HG03108 (cell line): ENCODE data around the gene DGKI.
"Not testable (repeated sequence)": the region's sequence is repeated elsewhere in the genome, so short reads cannot be mapped to it uniquely, and the experiment has no call there.

Source experiments
- ATAC-seq: cut with Tn5 transposase; IDR thresholded peaks from one replicate; pipeline ENCODE4 v1.9.1; 2021; ENCODE audit warnings: moderate library complexity; ENCODE audit not compliant: unreplicated experiment

DGKI gene

DNA sequence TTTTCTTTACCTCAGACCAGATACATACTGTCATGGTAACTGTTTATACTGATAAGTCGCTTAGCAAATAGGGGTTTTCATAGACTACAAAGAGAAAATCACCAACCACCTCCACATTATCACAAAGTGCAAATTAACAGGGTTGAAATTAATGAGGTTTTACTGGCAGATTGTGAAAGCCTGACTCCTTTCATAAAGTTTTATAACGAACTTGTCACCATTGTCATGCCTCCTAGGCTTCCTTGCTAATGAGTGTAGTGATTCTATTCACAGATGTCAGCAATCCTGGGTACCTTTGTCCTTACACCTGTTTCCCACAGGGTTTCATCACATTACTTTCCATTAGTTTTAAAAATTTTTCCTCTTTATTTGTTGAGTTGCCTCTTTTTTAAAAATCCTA, 361.0 kb downstream of the DGKI start:
- no peak for ATAC-seq

DNA sequence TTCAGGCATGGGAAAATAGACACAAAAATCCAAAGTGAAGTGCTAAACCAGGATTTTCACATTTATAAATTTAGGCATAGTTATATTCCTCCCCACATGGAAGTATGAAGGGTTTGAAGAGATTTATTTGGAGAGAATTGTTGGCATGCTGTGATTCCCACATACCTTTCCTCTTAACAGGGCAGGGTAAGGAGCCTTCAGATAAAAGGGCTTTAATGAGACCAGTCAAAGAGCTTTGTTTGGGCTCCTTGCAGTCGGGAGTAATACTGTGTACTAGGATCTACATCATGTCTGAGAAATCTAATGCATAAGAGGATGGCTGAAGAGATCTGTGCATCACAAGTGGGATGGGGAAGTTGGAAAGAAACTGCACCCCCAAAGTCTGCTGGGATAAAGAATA, 362.4 kb downstream of the DGKI start:
- ATAC-seq = no peak

DNA sequence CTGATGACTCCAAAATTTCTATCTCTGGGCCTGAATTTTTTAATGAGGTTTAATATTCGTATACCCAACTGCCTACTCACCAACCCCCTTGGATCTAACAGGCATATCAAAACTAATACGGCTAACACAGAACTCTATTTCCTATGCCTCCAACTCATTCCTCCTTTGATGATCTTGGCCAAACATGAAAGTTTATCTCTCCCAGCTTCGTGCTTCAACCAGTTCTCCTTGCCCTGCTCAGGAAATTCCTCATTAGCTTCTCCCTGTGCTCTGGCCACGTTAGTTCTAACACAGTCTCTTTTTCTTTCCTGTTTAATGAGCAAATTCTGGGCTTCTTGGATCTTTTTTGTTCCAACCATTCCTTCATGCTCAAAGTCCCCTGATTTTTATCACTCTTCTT, 364.3 kb downstream of the DGKI start:
- ATAC-seq = no peak

DNA sequence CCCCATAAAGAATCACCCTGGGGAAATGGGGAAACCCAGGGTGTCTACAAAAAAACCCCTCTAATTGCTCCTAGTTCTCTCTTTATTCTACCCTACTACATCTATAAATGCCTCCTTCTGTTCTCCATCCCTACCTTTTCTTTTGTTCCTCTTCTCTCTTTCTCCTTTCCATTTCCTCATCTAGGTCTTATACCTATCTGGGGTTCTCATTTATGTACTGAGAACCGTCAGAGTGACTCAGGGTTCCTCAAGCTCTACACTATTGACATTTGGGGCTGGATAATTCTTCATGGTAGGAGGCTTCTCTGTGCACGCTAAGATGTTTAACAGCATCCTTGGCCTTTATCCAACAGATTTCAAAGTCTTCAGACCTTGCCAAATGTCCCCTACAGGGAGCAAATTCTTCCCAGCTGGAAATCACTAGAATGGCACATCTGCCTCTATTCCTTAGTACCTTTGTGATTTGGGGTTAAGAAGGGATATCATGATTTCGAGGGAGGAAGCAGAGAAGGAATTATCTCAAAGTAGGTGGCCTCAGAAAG, 365.9 kb downstream of the DGKI start:
- ATAC-seq = no peak

DNA sequence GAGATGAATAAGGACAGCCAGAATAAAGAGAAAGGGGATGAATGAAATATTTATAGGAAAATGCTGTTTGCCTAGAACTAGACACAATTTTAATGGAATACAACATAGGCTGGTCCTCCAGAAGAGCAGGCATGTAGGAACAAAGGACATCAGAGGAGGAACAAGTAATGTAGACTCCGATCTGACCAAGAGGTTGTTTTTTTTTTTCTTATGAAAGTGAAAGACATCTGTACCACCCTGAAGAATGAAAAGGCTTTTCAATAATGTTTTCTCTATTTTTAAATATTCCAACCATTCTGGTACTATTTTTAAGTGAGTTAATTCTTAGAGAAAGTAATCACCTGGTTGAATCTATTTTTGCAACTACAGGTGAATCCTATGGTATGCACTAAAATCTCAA, 366.4 kb downstream of the DGKI start:
- ATAC-seq = no peak

DNA sequence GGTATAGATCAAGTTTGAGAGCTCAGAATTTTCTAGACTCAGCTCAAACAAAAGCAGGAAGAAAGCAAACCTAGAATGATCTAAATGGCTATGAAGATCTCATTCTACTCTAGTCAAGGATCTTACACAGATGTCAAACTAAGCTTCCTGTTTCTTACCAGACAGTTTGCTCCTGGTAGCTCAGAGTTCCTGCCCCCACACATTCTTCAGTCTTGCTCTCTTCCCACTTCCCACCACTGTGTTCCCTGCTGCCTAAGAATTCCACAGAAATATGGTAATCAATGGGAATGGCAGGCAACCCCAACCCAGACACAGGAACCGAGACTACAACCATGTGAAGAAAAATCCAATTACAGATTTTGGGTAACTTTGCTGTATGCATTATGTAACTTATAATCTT, 369.8 kb downstream of the DGKI start:
- no peak for ATAC-seq

DNA sequence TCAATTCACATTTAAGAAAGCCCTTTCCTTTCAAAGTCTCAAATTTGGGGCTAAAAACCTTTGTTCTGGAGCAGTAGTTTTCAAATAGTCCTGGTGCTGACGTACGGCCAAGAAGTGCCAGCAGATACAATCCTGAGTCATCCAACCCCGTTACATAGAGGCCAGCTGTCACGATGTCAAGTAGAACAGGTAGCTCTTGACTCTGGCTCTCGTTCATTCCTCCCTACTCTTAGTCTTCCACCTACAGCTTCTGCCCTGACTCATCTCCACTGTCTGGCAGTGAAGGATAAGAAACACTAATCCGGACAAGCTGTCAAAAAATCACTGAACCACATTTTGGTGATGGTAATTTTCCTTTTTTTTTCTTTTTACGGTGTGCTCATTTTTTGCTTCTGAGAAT, 370.8 kb downstream of the DGKI start:
- ATAC-seq = no peak

DNA sequence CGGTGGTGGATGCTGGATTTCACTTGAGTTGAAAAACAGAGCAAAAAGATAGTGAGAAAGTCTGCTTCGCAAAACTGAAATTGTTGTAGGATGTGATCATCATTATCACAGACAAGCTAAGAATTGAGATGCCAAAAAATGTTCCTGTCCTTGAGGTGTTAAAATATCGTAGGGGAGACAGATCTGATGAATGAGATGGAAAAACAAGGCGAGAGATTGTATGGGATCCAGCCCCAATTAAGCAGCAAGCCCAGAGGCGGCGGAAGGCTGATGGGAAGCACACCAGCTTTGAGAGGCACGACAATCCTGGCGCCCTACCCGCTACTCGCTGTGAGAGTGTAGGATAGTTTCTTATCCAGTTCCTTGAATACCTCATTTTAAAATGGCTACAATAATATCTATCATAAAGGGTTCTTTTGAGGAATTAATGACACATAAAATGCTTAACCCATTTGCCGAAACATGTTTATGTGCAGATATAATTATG, 372.2 kb downstream of the DGKI start:
- ATAC-seq = no peak

DNA sequence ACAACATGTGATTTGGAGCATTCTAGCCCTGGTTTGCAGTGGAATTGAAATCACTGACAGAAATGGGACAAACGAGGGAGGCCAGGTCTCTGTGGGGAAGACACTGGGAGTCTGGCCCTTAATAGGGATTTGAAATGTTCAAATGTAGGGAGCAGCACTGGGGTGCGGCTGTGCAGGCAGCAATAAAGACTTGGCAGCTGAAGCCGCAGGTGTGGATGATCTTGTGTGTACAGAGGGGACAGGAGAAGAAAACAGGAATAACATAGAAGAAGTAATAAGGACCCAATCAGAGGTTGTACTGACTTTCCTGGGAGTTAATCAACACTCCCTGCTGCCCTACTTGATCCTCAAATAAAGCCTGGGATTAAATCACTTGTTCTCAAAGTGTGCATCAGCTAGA, 375.6 kb downstream of the DGKI start:
- ATAC-seq = no peak

DNA sequence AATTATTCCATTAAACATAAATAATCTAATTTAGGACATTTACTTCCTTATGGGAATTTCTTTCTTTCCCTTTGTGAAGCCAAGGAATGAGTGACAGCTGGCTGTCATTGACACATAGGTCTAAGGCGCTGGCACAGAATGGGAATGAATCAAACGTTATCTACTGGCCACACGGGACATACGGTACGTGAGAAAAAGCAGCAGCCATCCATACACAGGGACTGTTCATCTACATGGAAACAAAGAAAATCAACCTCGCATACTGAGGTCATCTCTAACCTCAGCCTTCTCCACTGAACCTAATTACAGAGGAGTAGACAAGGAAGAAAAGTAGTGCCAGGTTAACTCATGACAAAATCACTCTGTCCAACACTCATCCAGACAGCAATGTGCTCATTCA, 376.9 kb downstream of the DGKI start:
- ATAC-seq = no peak

DNA sequence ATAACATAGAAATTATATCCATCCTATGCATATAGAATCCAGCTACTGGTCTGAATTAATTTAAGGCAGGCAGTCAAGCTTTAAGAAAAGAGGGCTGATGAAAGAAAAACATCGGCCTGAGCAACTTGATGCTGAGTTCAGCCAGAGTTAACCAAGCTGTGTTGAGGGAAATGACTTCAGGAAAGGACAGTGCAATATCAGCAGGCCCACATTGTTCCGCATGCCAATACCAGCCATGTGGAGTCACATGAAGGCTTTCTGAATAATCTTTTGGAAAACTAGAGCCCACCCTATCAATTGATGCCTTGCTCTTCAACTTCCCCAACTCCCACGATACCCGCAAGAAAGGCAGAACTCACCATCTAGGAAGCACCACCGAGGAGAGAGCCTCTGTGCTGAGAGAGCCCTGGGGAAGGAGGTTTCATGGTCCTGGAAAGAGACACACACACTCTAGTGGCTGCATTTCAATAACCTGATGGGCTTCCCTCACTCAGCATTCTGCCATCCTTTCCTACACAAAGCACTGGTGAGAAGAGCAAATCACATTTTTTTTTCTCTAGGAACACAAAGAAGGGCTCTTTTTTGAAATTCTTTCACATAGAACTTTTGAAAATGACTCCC, 377.5 kb downstream of the DGKI start:
- no peak for ATAC-seq

DNA sequence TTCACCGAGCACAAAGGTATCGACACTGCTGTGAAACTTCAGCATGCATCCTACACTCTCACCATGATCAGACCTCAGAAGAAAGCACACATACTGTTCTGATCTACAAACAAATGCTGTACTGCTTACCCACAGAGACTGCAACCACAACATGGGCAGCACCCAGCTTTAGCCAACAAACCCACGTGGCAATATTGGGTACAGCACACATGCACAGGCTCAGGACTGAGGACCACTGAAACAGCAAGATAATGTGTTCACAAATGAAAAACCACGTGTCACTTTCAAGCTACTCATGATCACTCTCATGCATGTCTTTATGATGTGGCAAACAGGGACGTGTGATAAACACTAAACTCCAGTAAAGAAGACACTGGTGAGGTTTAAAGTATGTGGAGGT, 383.9 kb downstream of the DGKI start:
- ATAC-seq = no peak

DNA sequence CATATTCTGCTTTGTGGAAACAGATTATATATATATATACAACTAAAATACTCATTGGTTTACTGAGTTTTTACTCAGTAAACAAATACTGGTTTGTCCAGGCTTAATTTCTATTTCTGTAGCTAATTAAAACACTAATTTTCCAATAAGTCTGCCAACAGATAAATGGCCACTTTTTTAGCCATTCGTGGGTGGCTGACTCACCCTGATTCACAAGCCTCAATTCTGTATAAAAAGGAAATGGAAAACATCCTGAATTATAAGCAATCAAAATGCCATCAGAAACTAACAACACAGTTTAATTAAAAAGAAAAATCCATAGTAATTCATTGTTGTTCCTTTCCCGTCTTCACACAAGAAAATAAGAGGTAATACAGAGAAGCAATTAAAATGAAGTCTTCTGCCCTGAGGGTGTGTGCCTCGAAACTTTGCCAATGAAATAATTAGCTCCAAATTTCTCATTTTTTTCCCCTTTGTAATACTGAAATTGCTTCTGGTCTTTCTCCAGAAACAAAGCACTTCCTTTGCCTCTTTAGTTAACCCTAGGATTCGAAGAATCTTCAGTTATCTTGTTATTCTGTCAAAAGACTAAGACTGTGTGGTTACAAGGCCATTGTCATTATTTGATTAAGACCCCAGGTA, 384.6 kb downstream of the DGKI start:
- ATAC-seq = no peak

DNA sequence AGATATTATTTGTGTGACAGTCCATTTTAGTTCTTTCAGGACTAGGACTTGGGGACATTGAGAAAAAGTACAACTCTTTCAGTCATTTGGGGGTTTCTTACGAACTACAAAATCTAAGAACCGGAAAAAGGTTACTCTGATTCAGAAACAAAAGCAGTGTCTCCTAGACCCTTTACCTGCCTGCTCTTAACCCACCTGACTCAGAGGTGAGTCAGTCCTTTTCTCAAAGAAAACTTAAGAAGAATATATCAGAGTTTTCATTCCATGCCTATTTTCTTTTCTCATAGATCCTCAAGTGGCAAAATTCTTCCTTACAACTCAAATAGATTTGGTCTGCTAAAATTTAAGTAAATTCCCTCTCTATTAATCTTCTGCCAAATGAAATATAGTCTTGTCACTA, 388.4 kb downstream of the DGKI start:
- ATAC-seq = no peak

DNA sequence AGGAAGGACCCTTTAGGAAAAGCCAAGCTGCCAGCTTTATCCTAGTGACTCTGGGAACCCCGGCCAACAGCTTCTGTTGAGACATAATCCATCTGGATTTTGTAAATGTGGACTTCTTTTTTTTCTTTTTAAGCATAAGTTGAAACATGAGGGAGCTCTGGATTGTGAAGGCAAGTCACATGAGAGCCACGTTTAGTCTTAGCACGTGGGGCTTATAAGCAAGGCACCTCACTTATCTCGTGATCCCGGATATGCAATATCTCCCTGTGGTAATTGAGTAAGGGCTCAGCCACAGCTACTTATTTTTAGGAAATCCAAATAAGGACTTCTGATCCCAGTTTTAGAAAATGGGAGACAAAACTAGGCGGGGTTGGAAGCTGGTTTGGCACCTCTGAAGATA, 392.0 kb downstream of the DGKI start:
- ATAC-seq = no peak

DNA sequence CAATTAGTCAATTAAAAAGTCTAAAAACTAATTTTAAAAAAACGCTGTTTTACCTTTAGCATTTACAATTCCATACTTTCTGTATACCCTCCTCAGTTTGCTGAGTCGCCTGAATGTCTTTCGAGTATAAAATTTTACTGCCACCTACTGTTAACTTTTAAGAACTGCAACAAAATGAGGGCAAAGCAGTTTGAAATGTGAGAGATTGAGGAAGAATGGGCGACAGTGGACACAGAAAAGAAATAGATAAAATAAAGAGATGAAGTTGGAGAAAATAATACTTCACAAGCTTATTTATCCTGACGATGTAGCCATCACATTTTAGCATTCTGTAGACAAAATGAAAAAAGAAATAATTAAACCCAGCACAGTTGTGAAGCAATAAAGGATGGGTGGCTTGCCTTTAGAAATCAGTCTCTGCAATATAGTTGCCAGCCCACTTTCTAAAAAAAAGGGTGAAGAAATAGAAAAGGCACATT, 392.5 kb downstream of the DGKI start:
- peak; percentile 61 for ATAC-seq

DNA sequence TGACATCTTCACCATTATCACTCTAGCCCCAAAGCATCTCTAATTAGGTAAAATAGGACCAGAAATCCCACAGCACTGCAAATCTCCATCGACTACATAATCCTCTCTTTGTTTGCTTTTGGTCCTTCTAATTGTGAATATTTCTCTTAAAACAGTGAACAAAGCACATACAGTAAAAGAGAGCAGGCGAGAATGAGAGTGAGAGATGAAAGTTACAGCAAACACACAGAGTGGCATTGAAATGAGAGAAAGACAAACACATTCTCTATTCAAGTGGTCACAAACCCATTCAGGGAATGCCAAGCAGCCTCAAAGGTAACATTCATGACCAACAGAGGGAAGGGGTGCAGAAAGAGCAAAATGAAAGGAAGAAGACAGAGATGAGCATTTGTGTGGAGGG, 393.4 kb downstream of the DGKI start:
- no peak for ATAC-seq

DNA sequence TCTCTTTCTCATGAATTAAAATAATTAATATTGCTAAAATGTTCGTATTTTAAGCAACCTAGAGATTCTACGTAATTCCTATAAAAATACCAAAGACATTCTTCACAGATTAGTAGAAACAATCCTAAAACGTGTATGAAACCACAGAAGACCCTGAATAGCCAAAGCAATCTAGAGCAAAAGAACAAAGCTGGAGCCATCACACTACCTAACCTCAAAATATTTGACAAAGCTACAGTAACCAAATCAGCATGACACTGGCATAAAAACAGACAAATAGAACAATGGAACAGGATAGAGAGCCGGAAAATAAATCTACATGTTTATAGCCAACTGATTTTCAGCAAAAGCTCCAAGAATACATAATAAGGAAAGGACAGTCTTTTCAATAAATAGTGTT, 397.8 kb downstream of the DGKI start:
- no peak for ATAC-seq

DNA sequence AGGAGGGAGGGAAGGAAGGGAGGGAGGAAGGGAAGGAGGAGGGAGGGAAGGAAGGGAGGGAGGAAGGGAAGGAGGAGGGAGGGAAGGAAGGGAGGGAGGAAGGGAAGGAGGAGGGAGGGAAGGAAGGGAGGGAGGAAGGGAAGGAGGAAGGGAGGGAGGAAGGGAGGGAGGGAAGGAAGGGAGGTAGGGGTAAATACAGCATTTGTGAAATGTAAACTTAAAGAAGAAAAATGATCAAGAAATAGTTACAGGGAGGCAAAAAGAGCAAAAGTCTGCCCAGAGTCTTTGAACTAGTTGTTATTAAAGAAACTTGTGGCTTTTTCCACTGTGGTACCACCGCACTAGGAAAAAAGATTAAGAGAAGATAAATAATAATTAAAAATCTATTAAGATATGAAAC, 398.2 kb downstream of the DGKI start:
- not testable (repeated sequence) for ATAC-seq

DNA sequence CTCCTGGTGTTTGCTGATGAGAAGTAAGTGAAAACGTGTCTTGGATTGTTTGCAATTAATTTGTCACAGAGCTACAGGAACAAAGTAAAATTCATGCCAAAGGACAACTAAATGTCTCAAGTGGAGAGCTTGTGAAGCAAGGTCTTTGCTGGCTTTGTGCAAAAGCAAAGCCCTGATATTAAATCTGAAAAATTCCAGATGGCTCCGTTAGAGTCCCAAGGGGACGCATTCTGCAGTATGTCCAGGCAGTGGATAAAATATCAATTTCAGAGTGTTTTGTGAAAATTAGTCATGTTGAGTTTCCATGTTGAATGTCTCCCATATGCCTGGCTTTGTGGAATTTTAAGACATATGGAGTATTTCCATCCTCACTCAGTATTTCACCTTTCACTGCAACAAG, 400.7 kb downstream of the DGKI start:
- no peak for ATAC-seq

DNA sequence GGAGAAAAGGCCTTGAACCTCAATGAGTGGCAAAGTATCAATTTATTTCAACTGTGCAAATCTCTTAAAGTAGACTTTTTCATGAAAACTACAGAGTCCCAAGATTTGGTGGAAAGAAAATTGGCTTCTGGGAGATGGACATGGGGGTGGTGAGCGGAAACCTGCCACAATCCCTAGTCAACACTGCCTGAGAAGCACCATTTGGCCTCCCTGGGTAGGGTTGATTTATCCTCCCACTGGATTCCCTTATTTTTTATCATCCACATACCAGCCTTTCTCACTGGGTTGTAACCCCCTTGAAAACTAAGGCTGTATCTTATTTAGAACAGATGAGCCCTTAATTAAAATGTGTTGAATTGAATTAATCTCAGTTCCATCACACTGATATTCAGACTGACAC, 401.5 kb downstream of the DGKI start:
- ATAC-seq = no peak

DNA sequence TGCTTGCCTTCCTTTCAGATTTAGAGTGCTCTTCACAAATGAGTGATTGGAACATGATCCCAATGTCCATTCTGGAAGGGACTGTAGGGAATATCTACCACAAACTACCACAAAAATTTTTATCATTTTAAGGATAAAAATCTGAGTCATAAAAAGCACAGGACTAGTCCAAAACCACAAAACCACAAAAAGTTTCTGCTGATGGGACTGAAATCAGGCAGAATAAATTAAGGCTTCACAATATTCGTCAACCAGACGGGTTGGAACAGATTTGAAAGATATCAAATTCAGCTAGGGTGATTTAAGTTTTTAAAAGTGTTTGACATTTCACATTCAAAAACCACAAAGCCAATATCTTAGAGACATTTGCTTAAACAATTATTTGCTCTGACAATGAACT, 403.2 kb downstream of the DGKI start:
- no peak for ATAC-seq

DNA sequence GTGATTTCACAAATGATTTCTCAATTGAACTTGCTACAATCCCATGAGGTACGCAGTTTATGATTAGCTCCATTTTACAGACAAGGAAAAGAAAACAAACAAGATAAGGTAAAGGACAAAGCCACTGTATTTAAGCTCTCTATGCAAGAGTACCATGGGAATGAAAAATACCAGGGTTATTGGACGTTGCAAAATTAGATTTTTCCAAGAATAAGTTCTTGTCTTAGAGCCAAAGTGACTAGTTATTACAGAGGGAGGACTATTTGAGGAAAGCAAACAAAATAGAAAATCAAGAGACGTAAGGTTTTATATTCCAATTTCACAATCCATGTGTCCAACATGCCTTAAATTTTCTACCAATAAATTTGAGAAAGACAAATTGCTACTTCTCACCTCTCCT, 405.3 kb downstream of the DGKI start:
- no peak for ATAC-seq
